Nephron progenitor cell (in vitro differentiated cells): ENCODE results near the gene POLH.
"Not testable (repeated sequence)": the region's sequence is repeated elsewhere in the genome, so short reads cannot be mapped to it uniquely, and the experiment has no call there.

Source experiments
- DNase-seq: peaks from one replicate; pipeline ENCODE4 v3.0.0; 2021
- H3K27ac Mint-ChIP-seq: 2 replicates; pipeline ENCODE4 v1.8.0; 2021; ENCODE audit warnings: mild to moderate bottlenecking, moderate library complexity, mixed read lengths
- H3K27me3 Mint-ChIP-seq: 2 replicates; pipeline ENCODE4 v1.8.0; 2021; ENCODE audit warnings: mild to moderate bottlenecking, low read depth, mixed read lengths; ENCODE audit not compliant: poor library complexity
- H3K36me3 Mint-ChIP-seq: 2 replicates; pipeline ENCODE4 v1.8.0; 2021; ENCODE audit warnings: low read depth, mixed read lengths
- H3K4me1 Mint-ChIP-seq: 2 replicates; pipeline ENCODE4 v1.8.0; 2021; ENCODE audit warnings: mixed read lengths
- H3K4me3 Mint-ChIP-seq: 2 replicates; pipeline ENCODE4 v1.8.0; 2021; ENCODE audit warnings: mild to moderate bottlenecking, moderate library complexity, mixed read lengths
- H3K9me3 Mint-ChIP-seq: 2 replicates; pipeline ENCODE4 v1.8.0; 2021; ENCODE audit warnings: mild to moderate bottlenecking, moderate library complexity, mixed read lengths
- TF ChIP-seq, protein P1 (sequence below): fragments of 200-600 bp; sonication (generic); IDR thresholded peaks from 2 replicates; pipeline ENCODE4 v1.5.0; 2021; ENCODE audit warnings: antibody characterized with exemption

POLH gene

DNA sequence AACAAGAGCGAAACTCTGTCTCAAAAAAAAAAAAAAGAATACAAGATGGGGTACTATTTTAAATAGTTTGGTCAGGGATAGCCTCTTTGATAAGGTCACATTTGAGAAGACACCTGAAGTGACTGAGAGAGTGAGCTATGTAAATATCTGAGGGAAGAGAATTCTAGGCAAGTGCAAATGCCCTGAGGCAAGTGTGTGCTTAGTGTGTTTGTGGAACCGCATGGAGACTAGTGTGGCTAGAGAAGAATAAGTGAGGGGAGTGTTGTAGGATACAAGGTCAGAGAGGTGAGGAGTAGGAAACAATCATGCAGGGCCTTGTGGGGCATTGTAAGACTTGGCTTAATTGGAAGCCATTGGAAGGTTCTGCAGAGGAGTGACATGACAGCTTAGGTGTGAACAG, 72.3 kb downstream of the POLH start:
- no peak overlapping the region for H3K4me3 Mint-ChIP-seq
- H3K27me3 Mint-ChIP-seq = peaks cover 17% of the 10 kb centered on the region
- H3K4me1 Mint-ChIP-seq = peaks cover 13% of the 10 kb centered on the region
- H3K36me3 Mint-ChIP-seq = no peaks in the 10 kb centered on the region
- no peak for DNase-seq
- H3K9me3 Mint-ChIP-seq = peaks cover 3% of the 10 kb centered on the region
- TF ChIP-seq, protein P1, sequence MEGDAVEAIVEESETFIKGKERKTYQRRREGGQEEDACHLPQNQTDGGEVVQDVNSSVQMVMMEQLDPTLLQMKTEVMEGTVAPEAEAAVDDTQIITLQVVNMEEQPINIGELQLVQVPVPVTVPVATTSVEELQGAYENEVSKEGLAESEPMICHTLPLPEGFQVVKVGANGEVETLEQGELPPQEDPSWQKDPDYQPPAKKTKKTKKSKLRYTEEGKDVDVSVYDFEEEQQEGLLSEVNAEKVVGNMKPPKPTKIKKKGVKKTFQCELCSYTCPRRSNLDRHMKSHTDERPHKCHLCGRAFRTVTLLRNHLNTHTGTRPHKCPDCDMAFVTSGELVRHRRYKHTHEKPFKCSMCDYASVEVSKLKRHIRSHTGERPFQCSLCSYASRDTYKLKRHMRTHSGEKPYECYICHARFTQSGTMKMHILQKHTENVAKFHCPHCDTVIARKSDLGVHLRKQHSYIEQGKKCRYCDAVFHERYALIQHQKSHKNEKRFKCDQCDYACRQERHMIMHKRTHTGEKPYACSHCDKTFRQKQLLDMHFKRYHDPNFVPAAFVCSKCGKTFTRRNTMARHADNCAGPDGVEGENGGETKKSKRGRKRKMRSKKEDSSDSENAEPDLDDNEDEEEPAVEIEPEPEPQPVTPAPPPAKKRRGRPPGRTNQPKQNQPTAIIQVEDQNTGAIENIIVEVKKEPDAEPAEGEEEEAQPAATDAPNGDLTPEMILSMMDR = no peak
- no peak overlapping the region for H3K27ac Mint-ChIP-seq

DNA sequence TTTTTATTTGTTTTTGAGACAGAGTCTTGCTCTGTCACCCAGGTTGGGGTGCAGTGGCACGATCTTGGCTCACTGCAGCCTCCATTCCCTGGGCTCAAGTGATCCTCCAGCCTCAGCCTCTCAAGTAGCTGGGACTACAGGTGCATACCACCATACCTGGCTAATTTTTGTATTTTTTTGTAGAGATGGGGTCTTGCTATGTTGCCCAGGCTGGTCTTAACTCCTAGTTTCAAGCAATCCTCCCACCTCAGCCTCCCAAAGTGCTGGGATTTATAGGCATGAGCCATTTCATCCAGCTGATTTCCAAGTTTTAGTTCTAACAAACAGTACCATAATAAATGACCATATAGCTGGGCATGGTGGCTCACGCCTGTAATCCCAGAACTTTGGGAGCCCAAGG, 76.8 kb downstream of the POLH start:
- not testable (repeated sequence) for H3K27ac Mint-ChIP-seq, H3K4me1 Mint-ChIP-seq, H3K36me3 Mint-ChIP-seq, H3K4me3 Mint-ChIP-seq, H3K9me3 Mint-ChIP-seq, DNase-seq
- H3K27me3 Mint-ChIP-seq = peaks cover 21% of the 10 kb centered on the region

DNA sequence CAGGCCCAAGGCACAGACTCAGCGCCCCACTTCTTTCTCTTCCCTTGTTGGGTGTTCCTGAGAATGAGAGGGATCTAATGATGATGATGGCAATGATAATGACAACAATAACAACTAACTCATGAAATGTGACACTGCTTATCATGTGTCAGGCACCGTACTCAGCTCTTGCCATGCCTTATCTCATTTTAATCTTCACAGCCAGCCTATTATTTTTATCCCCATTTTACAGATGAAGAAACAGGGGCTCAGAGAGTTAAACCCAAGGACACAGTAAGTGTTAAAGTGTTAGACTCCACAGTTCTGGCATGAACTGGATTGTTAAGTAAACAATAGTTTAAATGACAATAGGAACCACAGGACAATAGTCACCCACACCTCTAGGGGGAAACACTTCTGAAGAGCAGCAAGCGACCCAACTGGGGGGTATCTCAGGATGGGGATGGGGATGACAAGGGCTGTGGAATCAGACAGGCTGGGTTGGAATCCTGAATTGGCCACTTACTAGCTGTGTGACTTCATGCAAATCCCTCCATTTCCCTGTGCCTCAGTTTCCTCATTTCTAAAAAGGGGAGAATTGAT, 81.3 kb downstream of the POLH start:
- Mint-ChIP-seq H3K4me1 (no peaks in the 10 kb centered on the region), H3K36me3 (peaks cover 19% of the 10 kb centered on the region), H3K9me3 (peaks cover 30% of the 10 kb centered on the region), H3K27ac (no peak overlapping the region), H3K27me3 (peaks cover 12% of the 10 kb centered on the region), H3K4me3 (no peak overlapping the region)
- TF ChIP-seq, protein P1 = no peak
- DNase-seq = no peak

DNA sequence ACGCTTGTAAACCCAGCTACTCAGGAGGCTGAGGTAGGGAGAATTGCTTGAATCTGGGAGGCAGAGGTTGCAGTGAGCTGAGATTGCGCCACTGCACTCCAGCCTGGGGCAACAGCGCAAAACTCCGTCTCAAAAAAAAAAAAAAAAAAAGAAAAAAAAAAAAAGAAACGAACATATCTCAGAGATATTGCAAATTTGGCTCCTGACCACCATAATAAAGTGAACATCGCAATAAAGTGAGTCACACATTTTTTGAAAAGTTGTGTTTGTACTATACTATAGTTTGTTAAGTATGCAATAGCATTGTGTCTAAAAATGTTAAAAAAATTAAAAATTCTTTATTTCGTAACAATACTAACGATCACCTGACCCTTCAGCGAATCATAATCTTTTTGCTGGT, 82.2 kb downstream of the POLH start:
- Mint-ChIP-seq H3K4me1 (no peaks in the 10 kb centered on the region), H3K9me3 (peaks cover 30% of the 10 kb centered on the region), H3K4me3 (no peak overlapping the region), H3K27ac (no peak overlapping the region), H3K27me3 (peaks cover 7% of the 10 kb centered on the region), H3K36me3 (peaks cover 19% of the 10 kb centered on the region)
- TF ChIP-seq, protein P1 = no peak
- no peak for DNase-seq

DNA sequence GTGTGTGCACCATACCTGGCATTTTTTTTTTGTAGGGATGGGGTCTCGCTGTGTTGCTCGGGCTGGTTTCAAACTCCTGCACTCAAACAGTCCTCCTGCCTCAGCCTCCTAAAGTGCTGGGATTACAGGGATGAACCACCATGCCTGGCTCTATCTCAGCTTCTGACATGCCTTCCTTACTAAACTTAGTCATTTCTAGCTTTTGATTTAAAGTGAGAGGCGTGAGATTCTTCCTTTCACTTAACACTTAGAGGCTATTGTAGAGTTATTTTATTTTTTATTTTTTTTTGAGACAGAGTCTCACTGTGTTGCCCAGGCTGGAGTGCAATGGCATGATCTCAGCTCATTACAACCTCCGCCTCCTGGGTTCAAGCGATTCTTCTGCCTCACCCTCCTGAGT, 87.0 kb downstream of the POLH start:
- not testable (repeated sequence) for H3K27me3 Mint-ChIP-seq

More for the DNA sequence above, 87.0 kb downstream of the POLH start:
- Mint-ChIP-seq H3K36me3 (peaks cover 19% of the 10 kb centered on the region), H3K4me1 (peaks cover 17% of the 10 kb centered on the region), H3K9me3 (peaks cover 30% of the 10 kb centered on the region)
- H3K27ac Mint-ChIP-seq, DNase-seq, H3K4me3 Mint-ChIP-seq: not testable (repeated sequence)
